ENCODE results near the gene FRAS1. TPM values are rescaled to one million over a fixed set of nuclear protein-coding genes. Genes with fewer than 3 reads are reported as not detected.
"Not testable (repeated sequence)": the region's sequence is repeated elsewhere in the genome, so short reads cannot be mapped to it uniquely, and the experiment has no call there.

FRAS1 gene, protein sequence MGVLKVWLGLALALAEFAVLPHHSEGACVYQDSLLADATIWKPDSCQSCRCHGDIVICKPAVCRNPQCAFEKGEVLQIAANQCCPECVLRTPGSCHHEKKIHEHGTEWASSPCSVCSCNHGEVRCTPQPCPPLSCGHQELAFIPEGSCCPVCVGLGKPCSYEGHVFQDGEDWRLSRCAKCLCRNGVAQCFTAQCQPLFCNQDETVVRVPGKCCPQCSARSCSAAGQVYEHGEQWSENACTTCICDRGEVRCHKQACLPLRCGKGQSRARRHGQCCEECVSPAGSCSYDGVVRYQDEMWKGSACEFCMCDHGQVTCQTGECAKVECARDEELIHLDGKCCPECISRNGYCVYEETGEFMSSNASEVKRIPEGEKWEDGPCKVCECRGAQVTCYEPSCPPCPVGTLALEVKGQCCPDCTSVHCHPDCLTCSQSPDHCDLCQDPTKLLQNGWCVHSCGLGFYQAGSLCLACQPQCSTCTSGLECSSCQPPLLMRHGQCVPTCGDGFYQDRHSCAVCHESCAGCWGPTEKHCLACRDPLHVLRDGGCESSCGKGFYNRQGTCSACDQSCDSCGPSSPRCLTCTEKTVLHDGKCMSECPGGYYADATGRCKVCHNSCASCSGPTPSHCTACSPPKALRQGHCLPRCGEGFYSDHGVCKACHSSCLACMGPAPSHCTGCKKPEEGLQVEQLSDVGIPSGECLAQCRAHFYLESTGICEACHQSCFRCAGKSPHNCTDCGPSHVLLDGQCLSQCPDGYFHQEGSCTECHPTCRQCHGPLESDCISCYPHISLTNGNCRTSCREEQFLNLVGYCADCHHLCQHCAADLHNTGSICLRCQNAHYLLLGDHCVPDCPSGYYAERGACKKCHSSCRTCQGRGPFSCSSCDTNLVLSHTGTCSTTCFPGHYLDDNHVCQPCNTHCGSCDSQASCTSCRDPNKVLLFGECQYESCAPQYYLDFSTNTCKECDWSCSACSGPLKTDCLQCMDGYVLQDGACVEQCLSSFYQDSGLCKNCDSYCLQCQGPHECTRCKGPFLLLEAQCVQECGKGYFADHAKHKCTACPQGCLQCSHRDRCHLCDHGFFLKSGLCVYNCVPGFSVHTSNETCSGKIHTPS (N-terminal part only)
- total RNA-seq (1 to 10 TPM in 1 of 2 donors, under 1 TPM in 1; 0.87 to 1.4 TPM), polyA plus RNA-seq (under 1 TPM in 1 of 2 donors, not detected in 1; 0.08 TPM)
- long read RNA-seq, donor 1: 0 reads
- long read RNA-seq, donor 2, partial matches to known transcripts: 0 of 12 reads
- long read RNA-seq, donor 2, other reads (novel, unspliced or antisense): 12 of 12 reads

GRCh38 chr4:78057135-78057599 is at the start of gene FRAS1:
FRAS1 (plus strand) TSS chr4:78057323; CDS start chr4:78058010, 687 bp downstream.
- H3K4me1 ChIP-seq (ENCODE audit: control insufficient read depth in 1 of 2, insufficient read depth in 2 of 2, low read length in 2 of 2): no peaks in the 10 kb centered on the region
- H3K36me3 ChIP-seq (ENCODE audit: control insufficient read depth in 1 of 2, insufficient read depth in 2 of 2, low read length in 1 of 2): no peaks in the 10 kb centered on the region
- peak; percentile 59 for ATAC-seq (ENCODE audit: low FRiP score)
- no peaks in the 10 kb centered on the region for H3K9me3 ChIP-seq (ENCODE audit: control insufficient read depth, low read length)
- DNase-seq: peak; percentile 34 to 74
- H3K27ac ChIP-seq (ENCODE audit: low read depth in 1 of 2, low read length in 2 of 2): no peak within 1 kb of the TSS
- 0 to 1% methylated on average over 39 of the region's 39 CpGs for WGBS, 2 donors
- intact Hi-C loops (cut with DNase I): no loop called here
- H3K4me3 ChIP-seq (ENCODE audit: low read length in 2 of 2): peak within 1 kb of the TSS; percentile 49 to 53
- H3K27me3 ChIP-seq (ENCODE audit: control insufficient read depth in 1 of 2, insufficient read depth in 2 of 2, low read length in 1 of 2): no peaks in the 10 kb centered on the region

DNA sequence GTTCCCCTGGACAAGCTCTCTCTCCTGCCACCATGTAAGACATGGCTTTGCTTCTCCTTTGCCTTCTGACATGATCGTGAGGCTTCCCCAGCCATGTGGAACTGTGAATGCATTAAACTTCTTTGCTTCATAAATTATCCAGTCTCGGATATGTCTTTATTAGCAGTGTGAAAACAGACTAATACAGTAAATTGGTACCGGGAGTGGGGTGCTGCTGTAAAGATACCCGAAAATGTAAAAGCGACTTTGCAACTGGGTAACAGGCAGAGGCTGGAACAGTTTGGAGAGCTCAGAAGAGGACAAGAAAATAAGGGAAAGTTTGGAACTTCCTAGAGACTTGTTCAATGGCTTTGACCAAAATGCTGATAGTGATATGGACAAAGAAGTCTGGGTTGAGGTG is 46.1 kb upstream of the FRAS1 start:
- H3K27me3 ChIP-seq (ENCODE audit: control insufficient read depth in 1 of 2, insufficient read depth in 2 of 2, low read length in 1 of 2); intact Hi-C loops (cut with DNase I); H3K4me3 ChIP-seq (ENCODE audit: low read length in 2 of 2); ATAC-seq (ENCODE audit: low FRiP score); DNase-seq; H3K36me3 ChIP-seq (ENCODE audit: control insufficient read depth in 1 of 2, insufficient read depth in 2 of 2, low read length in 1 of 2); H3K9me3 ChIP-seq (ENCODE audit: control insufficient read depth, low read length); H3K27ac ChIP-seq (ENCODE audit: low read depth in 1 of 2, low read length in 2 of 2); H3K4me1 ChIP-seq (ENCODE audit: control insufficient read depth in 1 of 2, insufficient read depth in 2 of 2, low read length in 2 of 2): not testable (repeated sequence)
- WGBS, 2 donors: 90 to 96% methylated on average over 5 of the region's 5 CpGs

GRCh38 chr4:78014889-78015886 is 41.9 kb upstream of the FRAS1 start:
- WGBS, 2 donors: 79 to 84% methylated on average over 10 of the region's 10 CpGs
- H3K4me3 ChIP-seq (ENCODE audit: low read length in 2 of 2): no peak overlapping the region
- no peaks in the 10 kb centered on the region for H3K4me1 ChIP-seq (ENCODE audit: control insufficient read depth in 1 of 2, insufficient read depth in 2 of 2, low read length in 2 of 2)
- DNase-seq: no peak
- intact Hi-C loops (cut with DNase I): no loop called here
- no peak overlapping the region for H3K27ac ChIP-seq (ENCODE audit: low read depth in 1 of 2, low read length in 2 of 2)
- no peak for ATAC-seq (ENCODE audit: low FRiP score)
- H3K36me3 ChIP-seq (ENCODE audit: control insufficient read depth in 1 of 2, insufficient read depth in 2 of 2, low read length in 1 of 2): no peaks in the 10 kb centered on the region
- peaks cover 7% of the 10 kb centered on the region for H3K9me3 ChIP-seq (ENCODE audit: control insufficient read depth, low read length)
- H3K27me3 ChIP-seq (ENCODE audit: control insufficient read depth in 1 of 2, insufficient read depth in 2 of 2, low read length in 1 of 2): no peaks in the 10 kb centered on the region

- no peak for ATAC-seq (ENCODE audit: low FRiP score)
- 43 to 49% methylated on average over 3 of the region's 3 CpGs for WGBS, 2 donors
These were observed 38.7 kb upstream of the FRAS1 start for GRCh38 chr4:78018271-78019049.

DNA sequence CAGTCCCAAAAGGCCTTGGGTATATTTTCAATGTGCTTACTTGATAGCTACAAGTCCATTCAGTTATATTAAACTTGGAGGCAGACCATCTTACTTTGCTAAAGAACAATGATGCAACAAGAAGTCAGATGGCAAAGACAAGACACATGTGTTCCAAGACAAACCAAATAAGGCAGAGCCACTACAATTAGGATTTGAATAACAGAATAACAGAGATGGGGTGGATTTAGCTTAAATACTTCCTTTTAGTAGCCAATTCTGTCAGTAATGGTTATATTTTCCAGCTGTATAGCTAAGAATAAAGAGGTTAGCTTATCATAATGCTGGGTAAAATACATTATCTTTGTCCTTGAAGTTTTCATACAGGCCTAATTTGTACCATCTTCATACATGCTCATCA is 37.7 kb upstream of the FRAS1 start:
- Histone ChIP-seq H3K4me1 (ENCODE audit: control insufficient read depth in 1 of 2, insufficient read depth in 2 of 2, low read length in 2 of 2) (no peaks in the 10 kb centered on the region), H3K27me3 (ENCODE audit: control insufficient read depth in 1 of 2, insufficient read depth in 2 of 2, low read length in 1 of 2) (no peaks in the 10 kb centered on the region), H3K36me3 (ENCODE audit: control insufficient read depth in 1 of 2, insufficient read depth in 2 of 2, low read length in 1 of 2) (no peaks in the 10 kb centered on the region), H3K9me3 (ENCODE audit: control insufficient read depth, low read length) (no peaks in the 10 kb centered on the region), H3K4me3 (ENCODE audit: low read length in 2 of 2) (no peak overlapping the region), H3K27ac (ENCODE audit: low read depth in 1 of 2, low read length in 2 of 2) (no peak overlapping the region)
- intact Hi-C loops (cut with DNase I): no loop called here
- ATAC-seq (ENCODE audit: low FRiP score): no peak
- no peak for DNase-seq

More at GRCh38 chr4:78018271-78019049, 38.7 kb upstream of the FRAS1 start:
- no peaks in the 10 kb centered on the region for H3K27me3 ChIP-seq (ENCODE audit: control insufficient read depth in 1 of 2, insufficient read depth in 2 of 2, low read length in 1 of 2)
- H3K9me3 ChIP-seq (ENCODE audit: control insufficient read depth, low read length): no peaks in the 10 kb centered on the region
- no peak overlapping the region for H3K27ac ChIP-seq (ENCODE audit: low read depth in 1 of 2, low read length in 2 of 2)
- intact Hi-C loops (cut with DNase I): no loop called here
- H3K4me3 ChIP-seq (ENCODE audit: low read length in 2 of 2): no peak overlapping the region
- no peaks in the 10 kb centered on the region for H3K36me3 ChIP-seq (ENCODE audit: control insufficient read depth in 1 of 2, insufficient read depth in 2 of 2, low read length in 1 of 2)
- H3K4me1 ChIP-seq (ENCODE audit: control insufficient read depth in 1 of 2, insufficient read depth in 2 of 2, low read length in 2 of 2): no peaks in the 10 kb centered on the region
- no peak for DNase-seq

DNA sequence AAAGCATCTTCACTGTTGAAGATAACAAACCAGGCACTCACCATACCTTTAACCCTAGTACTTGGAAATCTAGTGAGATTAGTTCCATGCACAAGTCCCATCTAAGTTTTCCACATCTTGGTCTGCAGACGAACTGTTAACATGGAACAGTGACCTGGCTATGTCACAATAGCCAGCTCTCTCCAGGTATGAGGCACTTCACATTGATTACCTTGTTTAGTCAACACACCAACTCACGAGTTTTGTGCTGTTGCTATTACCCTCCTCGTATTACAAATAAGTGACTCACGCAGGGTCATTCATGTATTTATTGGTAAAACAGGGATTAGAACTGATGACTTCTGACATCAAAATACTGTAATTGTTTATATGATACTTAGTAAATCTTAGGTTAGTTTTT is 36.4 kb upstream of the FRAS1 start:
- Histone ChIP-seq H3K27ac (ENCODE audit: low read depth in 1 of 2, low read length in 2 of 2) (no peak overlapping the region), H3K27me3 (ENCODE audit: control insufficient read depth in 1 of 2, insufficient read depth in 2 of 2, low read length in 1 of 2) (no peaks in the 10 kb centered on the region), H3K4me3 (ENCODE audit: low read length in 2 of 2) (no peak overlapping the region), H3K9me3 (ENCODE audit: control insufficient read depth, low read length) (no peaks in the 10 kb centered on the region), H3K36me3 (ENCODE audit: control insufficient read depth in 1 of 2, insufficient read depth in 2 of 2, low read length in 1 of 2) (no peaks in the 10 kb centered on the region), H3K4me1 (ENCODE audit: control insufficient read depth in 1 of 2, insufficient read depth in 2 of 2, low read length in 2 of 2) (no peaks in the 10 kb centered on the region)
- DNase-seq: no peak
- no peak for ATAC-seq (ENCODE audit: low FRiP score)
- WGBS, 2 donors: 96 to 99% methylated on average over 4 of the region's 4 CpGs
- intact Hi-C loops (cut with DNase I): no loop called here

DNA sequence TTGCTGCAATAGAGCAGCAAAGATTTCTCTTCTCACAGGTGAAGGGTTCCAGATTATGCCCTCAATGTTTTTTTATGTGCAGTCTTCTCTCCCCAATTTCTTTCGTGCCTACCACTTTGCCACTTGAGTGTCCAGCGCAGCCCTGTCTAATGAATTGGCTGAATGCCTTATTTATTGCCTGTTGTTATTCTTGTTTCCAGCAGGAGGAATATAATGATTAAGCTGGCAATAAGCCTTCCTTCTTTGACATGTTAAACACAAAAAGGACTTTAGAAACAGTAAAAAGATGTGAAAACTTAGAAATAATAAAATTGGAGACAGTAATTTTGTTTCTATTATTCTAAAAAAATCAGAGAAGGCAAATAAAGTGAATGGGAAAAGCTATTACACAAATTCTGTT is 34.6 kb upstream of the FRAS1 start:
- ATAC-seq (ENCODE audit: low FRiP score) (no peak), DNase-seq (no peak)
- H3K4me1 ChIP-seq (ENCODE audit: control insufficient read depth in 1 of 2, insufficient read depth in 2 of 2, low read length in 2 of 2): no peaks in the 10 kb centered on the region
- H3K36me3 ChIP-seq (ENCODE audit: control insufficient read depth in 1 of 2, insufficient read depth in 2 of 2, low read length in 1 of 2): no peaks in the 10 kb centered on the region
- H3K9me3 ChIP-seq (ENCODE audit: control insufficient read depth, low read length): no peaks in the 10 kb centered on the region
- no peak overlapping the region for H3K4me3 ChIP-seq (ENCODE audit: low read length in 2 of 2)
- intact Hi-C loops (cut with DNase I): no loop called here
- no peak overlapping the region for H3K27ac ChIP-seq (ENCODE audit: low read depth in 1 of 2, low read length in 2 of 2)
- H3K27me3 ChIP-seq (ENCODE audit: control insufficient read depth in 1 of 2, insufficient read depth in 2 of 2, low read length in 1 of 2): no peaks in the 10 kb centered on the region
- 79 to 83% methylated on average over 2 of the region's 2 CpGs for WGBS, 2 donors

Measured in aorta (tissue), 5 donors.